Pancreas (tissue), 10 donors: ENCODE results near the gene ZDHHC14. TPM values are rescaled to one million over a fixed set of nuclear protein-coding genes. Genes with fewer than 3 reads are reported as not detected.

Experiments used
- ATAC-seq, 4 donors: fragments of 200-7000 bp; cut with Tn5 transposase; one replicate each; pipeline versions ENCODE4 v1.8.0 to v1.9.1; 2020; ENCODE audit warnings: mild to moderate bottlenecking in 4 of 4, moderate library complexity in 4 of 4
- DNase-seq, 6 donors: peaks; one replicate each; pipeline ENCODE4 v3.0.0-alpha.2; 2020
- FAIRE-seq: peaks from 2 replicates; lab custom pipeline; 2012; peaks lifted over from hg19 to GRCh38; lab: Jason Lieb, UNC
- H3K27ac ChIP-seq, 4 donors: fragments of 200-600 bp; sonication (generic); 1 replicate in 3 of 4; 2 replicates in 1 of 4; pipeline versions ENCODE4 v1.5.0 to v1.8.0; 2020
- H3K27me3 ChIP-seq, 4 donors: fragments of 200-600 bp; one replicate each; pipeline ENCODE4 v1.8.0; 2021
- H3K36me3 ChIP-seq, 3 donors: fragments of 200-600 bp; sonication (generic) in 1 of 3; one replicate each; pipeline versions ENCODE4 v1.5.0 to v1.8.0; 2020 to 2021
- H3K4me1 ChIP-seq, 3 donors: fragments of 200-600 bp; one replicate each; pipeline ENCODE4 v1.8.0; 2021
- H3K4me3 ChIP-seq, 4 donors: fragments of 200-600 bp; sonication (generic) in 2 of 4; one replicate each; pipeline versions ENCODE4 v1.5.0 to v1.8.0; 2020 to 2021
- H3K9me3 ChIP-seq, 4 donors: fragments of 200-600 bp; one replicate each; pipeline ENCODE4 v1.8.0; 2021
- WGBS, 2 donors: extraction: QIAGEN DNeasy Blood & Tissue Kit; methylation state at CpG; one replicate each; pipeline ENCODE4 v1.1.7; 2013; 5-methylcytosine and 5-hydroxymethylcytosine counted together
- intact Hi-C, 3 donors: fragments of 100-400 bp; cut with DNase I; formaldehyde crosslinking; loops; one replicate each; pipeline versions ENCODE4 v1.11.1 to v1.14.2; 2022
- polyA plus RNA-seq, 2 donors: library from polyadenylated mRNA; stranded (reverse); fragments of 200-250 nt; gene quantifications; one replicate each; pipeline ENCODE4 v1.2.3, GENCODE V29; 2013
- total RNA-seq, 6 donors: library from RNA; stranded (reverse); fragmentation: NEBNext Ultra II Directional in 4 of 6; extraction: Animal tissue kit (Norgen Biotek cat#: 25700) in 4 of 6; gene quantifications; one replicate each; pipeline versions ENCODE4 v1.2.1 to v1.2.4, GENCODE V29; 2021 to 2023
- TF ChIP-seq, protein P1 (sequence below), 4 donors: fragments of 200-600 bp; sonication (generic) in 3 of 4; IDR thresholded peaks; one replicate each; pipeline versions ENCODE4 v1.5.0 to v1.8.0; 2021; ENCODE audit warnings: antibody characterized with exemption in 4 of 4
- donor health status: healthy with polysubstance abuse.
- donor health status: DM: no; HTN: no; CAD: no; lungs with moderate emphysema.
- donor health status: DM: no; HTN: no; CAD: no.
- donor health status: control.
- donor health status: control.
- donor health status: Bipolar disorder and iron deficiency.
- donor health status: DM: yes; HTN: yes; CAD: no.
- donor health status: DM: no; HTN: no; CAD: no.
- donor health status: DM: no; HTN: no; CAD: no.
- donor health status: DM: yes; HTN: yes; CAD: no.

ZDHHC14 gene
- total and polyA plus RNA-seq, 8 donors, result 3.1 to 9.9 (median 4.5) TPM

DNA sequence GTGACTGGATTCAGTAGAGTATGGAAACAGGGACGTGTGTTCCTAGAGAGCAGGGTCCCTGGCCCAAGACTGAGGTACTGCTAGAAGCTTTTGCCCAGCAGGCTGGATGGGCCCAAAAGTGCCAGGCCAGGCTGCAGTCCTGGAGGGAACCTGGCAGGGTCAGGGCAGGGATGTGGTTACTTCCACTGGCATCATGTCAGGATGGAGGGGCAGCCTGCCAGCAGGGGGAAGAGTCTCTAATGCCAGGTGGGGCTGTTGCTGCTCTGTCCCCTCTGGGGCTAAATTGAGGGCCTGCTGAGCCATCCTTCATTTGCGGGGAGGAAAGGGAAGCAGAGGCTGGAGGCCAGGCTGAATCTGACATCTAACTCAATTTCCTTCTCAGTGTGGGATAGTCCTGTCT lies 17.2 kb downstream of the ZDHHC14 start:
- H3K9me3 ChIP-seq, result no peaks in the 10 kb centered on the region
- no peak overlapping the region for H3K4me3 ChIP-seq
- no peaks in the 10 kb centered on the region for H3K36me3 ChIP-seq
- no peaks in the 10 kb centered on the region for H3K4me1 ChIP-seq
- no peak overlapping the region for H3K27ac ChIP-seq
- TF ChIP-seq, protein P1, sequence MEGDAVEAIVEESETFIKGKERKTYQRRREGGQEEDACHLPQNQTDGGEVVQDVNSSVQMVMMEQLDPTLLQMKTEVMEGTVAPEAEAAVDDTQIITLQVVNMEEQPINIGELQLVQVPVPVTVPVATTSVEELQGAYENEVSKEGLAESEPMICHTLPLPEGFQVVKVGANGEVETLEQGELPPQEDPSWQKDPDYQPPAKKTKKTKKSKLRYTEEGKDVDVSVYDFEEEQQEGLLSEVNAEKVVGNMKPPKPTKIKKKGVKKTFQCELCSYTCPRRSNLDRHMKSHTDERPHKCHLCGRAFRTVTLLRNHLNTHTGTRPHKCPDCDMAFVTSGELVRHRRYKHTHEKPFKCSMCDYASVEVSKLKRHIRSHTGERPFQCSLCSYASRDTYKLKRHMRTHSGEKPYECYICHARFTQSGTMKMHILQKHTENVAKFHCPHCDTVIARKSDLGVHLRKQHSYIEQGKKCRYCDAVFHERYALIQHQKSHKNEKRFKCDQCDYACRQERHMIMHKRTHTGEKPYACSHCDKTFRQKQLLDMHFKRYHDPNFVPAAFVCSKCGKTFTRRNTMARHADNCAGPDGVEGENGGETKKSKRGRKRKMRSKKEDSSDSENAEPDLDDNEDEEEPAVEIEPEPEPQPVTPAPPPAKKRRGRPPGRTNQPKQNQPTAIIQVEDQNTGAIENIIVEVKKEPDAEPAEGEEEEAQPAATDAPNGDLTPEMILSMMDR (IDR thresholded peaks at IDR 0.05), result no peak
- H3K27me3 ChIP-seq, result no peaks in the 10 kb centered on the region
- FAIRE-seq (no peak), ATAC-seq (no peak), DNase-seq (no peak)
- intact Hi-C loops, result no loop called here
- 45 to 77% methylated on average over 2 of the region's 2 CpGs for WGBS, 2 donors

DNA sequence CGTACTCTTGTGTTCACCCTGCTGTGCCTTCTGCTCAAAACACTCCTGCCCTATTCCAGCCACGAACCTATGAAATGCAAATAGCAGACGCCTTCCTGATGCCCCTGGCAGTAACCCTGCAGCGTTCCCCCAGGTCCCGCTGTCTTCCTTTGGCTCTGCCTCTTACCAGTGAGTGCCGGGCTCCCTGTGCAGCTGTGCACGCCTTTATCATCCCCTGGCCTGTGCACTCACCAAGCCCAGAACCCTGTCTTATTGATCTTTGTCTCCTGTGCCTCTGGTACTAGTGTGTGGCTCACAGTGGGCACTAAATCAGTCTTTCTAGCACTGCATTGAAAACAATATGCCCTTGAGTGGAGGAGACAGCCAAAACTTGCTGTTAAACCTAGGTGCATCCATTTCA lies 19.7 kb downstream of the ZDHHC14 start:
- Histone ChIP-seq H3K27ac (no peak overlapping the region), H3K36me3 (no peaks in the 10 kb centered on the region), H3K9me3 (no peaks in the 10 kb centered on the region), H3K4me3 (no peak overlapping the region), H3K4me1 (no peaks in the 10 kb centered on the region), H3K27me3 (no peaks in the 10 kb centered on the region)
- intact Hi-C loops, result no loop called here
- TF ChIP-seq, protein P1 (IDR thresholded peaks at IDR 0.05), result no peak
- 78 to 79% methylated on average over 7 of the region's 7 CpGs for WGBS, 2 donors
- no peak for FAIRE-seq
- ATAC-seq, result no peak
- DNase-seq, result no peak

DNA sequence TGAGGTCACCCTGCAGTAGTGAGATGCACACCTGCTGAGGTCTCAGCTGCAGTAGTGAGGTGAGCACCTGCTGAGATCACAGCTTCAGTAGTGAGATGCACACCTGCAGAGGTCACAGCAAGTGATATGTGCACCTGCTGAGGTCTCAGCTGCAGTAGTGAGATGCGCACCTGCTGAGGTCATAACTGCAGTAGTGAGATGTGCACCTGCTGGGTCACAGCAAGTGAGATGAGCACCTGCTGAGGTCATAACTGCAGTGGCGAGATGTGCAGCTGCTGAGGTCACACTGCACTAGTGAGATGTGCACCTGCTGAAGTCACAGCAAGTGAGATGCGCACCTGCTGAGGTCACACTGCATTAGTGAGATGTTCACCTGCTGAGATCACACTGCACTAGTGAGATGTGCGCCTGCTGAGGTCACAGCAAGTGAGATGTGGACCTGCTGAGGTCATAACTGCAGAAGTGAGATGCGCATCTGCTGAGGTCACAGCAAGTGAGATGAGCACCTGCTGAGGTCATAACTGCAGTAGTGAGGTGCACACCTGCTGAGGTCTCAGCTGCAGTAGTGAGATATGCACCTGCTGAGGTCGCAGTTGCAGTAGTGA lies 20.8 kb downstream of the ZDHHC14 start:
- H3K4me1 ChIP-seq, result no peaks in the 10 kb centered on the region
- DNase-seq (no peak), FAIRE-seq (no peak), ATAC-seq (no peak)
- no peaks in the 10 kb centered on the region for H3K36me3 ChIP-seq
- no peak overlapping the region for H3K27ac ChIP-seq
- WGBS, 2 donors, result 94 to 97% methylated on average over 6 of the region's 6 CpGs
- H3K9me3 ChIP-seq, result no peaks in the 10 kb centered on the region
- no peak overlapping the region for H3K4me3 ChIP-seq
- intact Hi-C loops, result no loop called here
- TF ChIP-seq, protein P1 (IDR thresholded peaks at IDR 0.05), result no peak
- H3K27me3 ChIP-seq, result no peaks in the 10 kb centered on the region

DNA sequence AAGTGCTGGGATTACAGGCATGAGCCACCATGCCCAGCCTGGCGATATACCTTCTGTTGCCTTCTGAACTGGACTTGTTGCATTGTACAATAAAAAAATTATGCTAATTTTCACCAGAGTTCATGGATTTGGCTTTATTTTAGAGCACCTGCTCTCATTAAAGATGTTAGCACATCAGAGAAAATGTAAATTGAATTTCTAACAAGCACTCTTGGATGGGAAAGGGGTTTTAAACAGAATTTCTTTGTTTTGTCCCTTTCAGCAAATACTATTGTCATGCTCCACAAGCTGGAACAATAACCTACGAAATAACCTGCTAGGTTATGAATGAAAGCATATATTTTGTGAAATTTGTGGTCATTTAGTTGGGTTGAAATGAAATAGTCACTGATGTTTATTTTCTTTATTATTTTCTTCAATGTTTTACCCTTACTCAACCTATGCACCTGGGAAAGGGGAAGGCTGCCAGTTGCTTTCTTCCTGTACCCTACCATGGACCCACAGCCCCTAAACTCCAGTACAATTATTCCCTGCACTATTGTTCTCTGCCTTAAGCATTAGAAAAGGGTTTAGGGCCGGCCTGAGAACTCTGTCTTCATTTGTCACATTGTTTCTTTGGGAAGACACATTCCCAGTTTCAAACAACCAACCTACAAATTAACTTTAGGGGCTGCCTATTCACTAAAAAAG lies 22.2 kb downstream of the ZDHHC14 start:
- no peaks in the 10 kb centered on the region for H3K9me3 ChIP-seq
- WGBS, 2 donors, result 90% methylated on average over 3 of the region's 3 CpGs
- intact Hi-C loops, result no loop called here
- H3K27ac ChIP-seq, result no peak overlapping the region
- no peak overlapping the region for H3K4me3 ChIP-seq
- DNase-seq, result no peak
- TF ChIP-seq, protein P1 (IDR thresholded peaks at IDR 0.05), result no peak
- no peaks in the 10 kb centered on the region for H3K4me1 ChIP-seq
- no peaks in the 10 kb centered on the region for H3K36me3 ChIP-seq
- H3K27me3 ChIP-seq, result no peaks in the 10 kb centered on the region
- no peak for FAIRE-seq
- no peak for ATAC-seq

DNA sequence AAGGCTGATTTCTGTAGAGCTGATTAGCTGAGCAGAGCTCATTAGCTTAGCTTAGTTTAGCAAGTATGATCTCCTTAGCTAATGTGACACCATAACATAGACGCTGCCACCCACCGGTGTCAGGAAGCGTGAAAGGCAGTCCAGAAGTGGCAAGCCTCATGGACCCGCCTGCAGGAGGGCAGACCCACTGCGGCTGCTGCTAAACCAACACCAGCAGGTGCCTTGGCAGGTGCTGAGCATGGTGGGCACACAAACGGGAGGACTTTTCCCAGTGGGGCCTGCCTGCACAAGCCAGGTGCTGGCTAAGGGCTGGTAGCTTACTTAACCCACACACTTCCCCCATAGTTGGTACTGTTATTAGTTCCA lies 22.7 kb downstream of the ZDHHC14 start:
- DNase-seq, result no peak
- TF ChIP-seq, protein P1 (IDR thresholded peaks at IDR 0.05), result no peak
- Histone ChIP-seq H3K27me3 (no peaks in the 10 kb centered on the region), H3K9me3 (no peaks in the 10 kb centered on the region), H3K27ac (no peak overlapping the region), H3K4me1 (no peaks in the 10 kb centered on the region), H3K4me3 (no peak overlapping the region), H3K36me3 (no peaks in the 10 kb centered on the region)
- intact Hi-C loops, result no loop called here
- FAIRE-seq, result no peak
- WGBS, 2 donors, result 91 to 92% methylated on average over 6 of the region's 6 CpGs
- no peak for ATAC-seq
